CD4-positive, alpha-beta T cell (primary cell): ENCODE measurements around the gene DMRTC2. TPM values are rescaled to one million over a fixed set of nuclear protein-coding genes. Genes with fewer than 3 reads are reported as not detected.

Experiments used
- ATAC-seq: fragments of 200-7000 bp; cut with Tn5 transposase; one replicate; pipeline ENCODE4 v1.10.0; 2022; ENCODE audit warnings: mild to moderate bottlenecking; ENCODE audit not compliant: poor library complexity
- CTCF ChIA-PET: fragments of 350-600 bp; sonication (Branson Sonifier 250); formaldehyde crosslinking; loops from one replicate; lab custom pipeline; 2021; ENCODE audit warnings: antibody characterized with exemption, inconsistent platforms; lab: Charles Lee
- POLR2A ChIA-PET: fragments of 350-600 bp; sonication (Branson Sonifier 250); formaldehyde crosslinking; loops from one replicate; lab custom pipeline; 2021; ENCODE audit warnings: antibody characterized with exemption, inconsistent platforms; lab: Charles Lee
- DNase-seq, 14 experiments: peaks; one replicate each; pipeline ENCODE4 v3.0.0-alpha.2; 2013 to 2020; ENCODE audit warnings: mixed read lengths in 2 of 14
- H3K27ac ChIP-seq, 2 donors: one replicate each; pipeline versions ENCODE4 v1.5.1 to v1.7.0; 2013; ENCODE audit warnings: low read length in 2 of 2, low read depth in 1 of 2, mild to moderate bottlenecking in 1 of 2
- H3K27me3 ChIP-seq, 2 experiments: 1 replicate in 1 of 2; 2 replicates in 1 of 2; pipeline versions ENCODE4 v1.6.1 to v1.7.0; 2013; ENCODE audit warnings: low read length in 2 of 2, control low read depth in 1 of 2, mild to moderate bottlenecking in 1 of 2, moderate library complexity in 1 of 2; ENCODE audit not compliant: insufficient read depth in 2 of 2, control insufficient read depth in 1 of 2
- H3K36me3 ChIP-seq: one replicate; pipeline ENCODE4 v1.6.1; 2013; ENCODE audit warnings: low read length, control low read depth; ENCODE audit not compliant: insufficient read depth
- H3K4me1 ChIP-seq: one replicate; pipeline ENCODE4 v1.6.1; 2013; ENCODE audit warnings: low read length, control low read depth; ENCODE audit not compliant: insufficient read depth
- H3K4me3 ChIP-seq: one replicate; pipeline ENCODE4 v1.5.1; 2013; ENCODE audit warnings: mild to moderate bottlenecking, low read length, moderate library complexity
- H3K9me3 ChIP-seq, 2 experiments: 1 replicate in 1 of 2; 2 replicates in 1 of 2; pipeline versions ENCODE4 v1.6.1 to v1.7.0; 2013; ENCODE audit warnings: low read length in 2 of 2, mild to moderate bottlenecking in 2 of 2, control low read depth in 1 of 2, moderate library complexity in 1 of 2; ENCODE audit not compliant: control insufficient read depth in 1 of 2, insufficient read depth in 1 of 2
- H3K27ac Mint-ChIP-seq: one replicate; pipeline ENCODE4 v1.8.0; 2020; ENCODE audit warnings: mixed read lengths
- H3K27me3 Mint-ChIP-seq: one replicate; pipeline ENCODE4 v1.8.0; 2021; ENCODE audit warnings: mixed read lengths
- H3K36me3 Mint-ChIP-seq: one replicate; pipeline ENCODE4 v1.8.0; 2021; ENCODE audit warnings: low read depth, mixed read lengths
- H3K4me1 Mint-ChIP-seq: one replicate; pipeline ENCODE4 v1.8.0; 2021; ENCODE audit warnings: low read depth, mixed read lengths
- H3K4me3 Mint-ChIP-seq: one replicate; pipeline ENCODE4 v1.8.0; 2020; ENCODE audit warnings: mild to moderate bottlenecking, mixed read lengths
- H3K9me3 Mint-ChIP-seq: one replicate; pipeline ENCODE4 v1.8.0; 2020; ENCODE audit warnings: mixed read lengths
- intact Hi-C, 2 experiments: fragments of 100-400 bp; cut with DNase I in 1 of 2; cut with micrococcal nuclease in 1 of 2; formaldehyde crosslinking; loops; one replicate each; pipeline versions ENCODE4 v1.15.1 to v1.9.0; 2023 to 2025; cut with DNase I, micrococcal nuclease
- total RNA-seq, 174 experiments: library from RNA in 2 of 174; stranded (reverse) in 2 of 174; gene quantifications; one replicate each; pipeline ENCODE4 v1.2.3 and lab custom pipeline; 2021 to 2026
- TF ChIP-seq, protein P1 (sequence below): fragments of 200-600 bp; IDR thresholded peaks from one replicate; pipeline ENCODE4 v1.8.0; 2022; ENCODE audit warnings: antibody characterized with exemption, mild to moderate bottlenecking

The DMRTC2 gene
- total RNA-seq, 2 experiments from 2014 or later, result not detected

DNA sequence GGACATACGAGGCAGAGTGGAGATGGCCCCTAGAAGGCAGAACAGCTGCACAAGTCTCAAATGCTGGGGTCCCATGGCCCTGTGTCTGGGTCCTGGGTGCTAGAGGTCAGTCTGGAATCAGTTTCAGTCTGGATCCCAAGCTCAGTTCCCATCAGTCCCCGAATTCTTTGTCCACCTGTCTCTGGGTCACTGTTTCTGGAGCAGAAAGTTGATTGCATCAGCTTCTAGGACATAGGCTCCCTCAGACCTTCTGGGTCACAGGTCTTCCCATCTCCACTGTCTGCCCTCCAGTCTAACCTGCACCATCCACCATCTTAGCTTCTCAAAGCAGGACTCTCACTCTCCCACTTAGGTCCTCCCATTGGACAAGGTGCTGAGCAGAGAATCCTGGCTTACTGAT lies 5.6 kb upstream of the DMRTC2 start:
- H3K27me3 Mint-ChIP-seq, result peaks cover 40% of the 10 kb centered on the region
- Histone ChIP-seq H3K9me3 (peaks cover 0 to 2% of the 10 kb centered on the region in 2 experiments), H3K4me3 (no peak overlapping the region), H3K36me3 (no peaks in the 10 kb centered on the region), H3K27ac (no peak overlapping the region), H3K4me1 (no peaks in the 10 kb centered on the region), H3K27me3 (peaks cover 13 to 18% of the 10 kb centered on the region in 2 experiments)
- H3K9me3 Mint-ChIP-seq, result no peaks in the 10 kb centered on the region
- H3K4me1 Mint-ChIP-seq, result no peaks in the 10 kb centered on the region
- no peak overlapping the region for H3K4me3 Mint-ChIP-seq
- ATAC-seq, result no peak
- intact Hi-C loops, result no loop called here
- H3K27ac Mint-ChIP-seq, result no peak overlapping the region
- no peaks in the 10 kb centered on the region for H3K36me3 Mint-ChIP-seq
- TF ChIP-seq, protein P1, sequence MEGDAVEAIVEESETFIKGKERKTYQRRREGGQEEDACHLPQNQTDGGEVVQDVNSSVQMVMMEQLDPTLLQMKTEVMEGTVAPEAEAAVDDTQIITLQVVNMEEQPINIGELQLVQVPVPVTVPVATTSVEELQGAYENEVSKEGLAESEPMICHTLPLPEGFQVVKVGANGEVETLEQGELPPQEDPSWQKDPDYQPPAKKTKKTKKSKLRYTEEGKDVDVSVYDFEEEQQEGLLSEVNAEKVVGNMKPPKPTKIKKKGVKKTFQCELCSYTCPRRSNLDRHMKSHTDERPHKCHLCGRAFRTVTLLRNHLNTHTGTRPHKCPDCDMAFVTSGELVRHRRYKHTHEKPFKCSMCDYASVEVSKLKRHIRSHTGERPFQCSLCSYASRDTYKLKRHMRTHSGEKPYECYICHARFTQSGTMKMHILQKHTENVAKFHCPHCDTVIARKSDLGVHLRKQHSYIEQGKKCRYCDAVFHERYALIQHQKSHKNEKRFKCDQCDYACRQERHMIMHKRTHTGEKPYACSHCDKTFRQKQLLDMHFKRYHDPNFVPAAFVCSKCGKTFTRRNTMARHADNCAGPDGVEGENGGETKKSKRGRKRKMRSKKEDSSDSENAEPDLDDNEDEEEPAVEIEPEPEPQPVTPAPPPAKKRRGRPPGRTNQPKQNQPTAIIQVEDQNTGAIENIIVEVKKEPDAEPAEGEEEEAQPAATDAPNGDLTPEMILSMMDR, result no peak
- ChIA-PET CTCF (no interaction called here), POLR2A (no interaction called here)
- DNase-seq, result no peak

DNA sequence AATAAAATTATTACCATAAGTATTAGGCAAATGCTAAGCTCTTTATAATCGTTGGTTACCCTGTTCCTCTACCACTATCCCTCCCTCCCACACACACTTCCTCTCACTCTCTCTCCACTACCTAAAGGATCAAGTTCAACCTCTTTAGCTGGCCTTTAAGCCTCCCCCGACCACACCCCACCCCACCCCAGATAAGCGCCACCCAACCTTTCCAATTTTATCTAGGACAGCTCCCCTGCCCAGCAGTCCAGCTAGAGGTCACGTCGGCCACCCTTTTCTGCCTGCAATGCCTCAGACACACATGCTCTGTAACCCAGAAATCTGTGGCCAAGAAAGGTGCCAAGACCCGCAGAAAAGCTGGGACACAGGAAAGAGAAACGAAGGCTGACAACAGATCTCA lies 1.5 kb upstream of the DMRTC2 start:
- no peaks in the 10 kb centered on the region for H3K36me3 Mint-ChIP-seq
- DNase-seq (no peak), ATAC-seq (no peak)
- H3K9me3 Mint-ChIP-seq, result no peaks in the 10 kb centered on the region
- no peak overlapping the region for H3K4me3 ChIP-seq
- H3K4me1 Mint-ChIP-seq, result no peaks in the 10 kb centered on the region
- peaks cover 0 to 8% of the 10 kb centered on the region in 2 experiments for H3K27me3 ChIP-seq
- H3K27ac Mint-ChIP-seq, result no peak overlapping the region
- H3K27me3 Mint-ChIP-seq, result peaks cover 12% of the 10 kb centered on the region
- no peak overlapping the region for H3K4me3 Mint-ChIP-seq
- H3K36me3 ChIP-seq, result no peaks in the 10 kb centered on the region
- no peaks in the 10 kb centered on the region for H3K4me1 ChIP-seq
- H3K9me3 ChIP-seq, result peaks cover 0 to 10% of the 10 kb centered on the region in 2 experiments
- ChIA-PET POLR2A (no interaction called here), CTCF (interaction anchor here (0.5 to 0.6 kb wide), 2 partner anchors 11 to 170 kb away, joined by 3 to 5 read pairs; no protein-coding TSS in a partner anchor)
- intact Hi-C loops, result no loop called here
- no peak overlapping the region for H3K27ac ChIP-seq
- TF ChIP-seq, protein P1, result no peak

DNA sequence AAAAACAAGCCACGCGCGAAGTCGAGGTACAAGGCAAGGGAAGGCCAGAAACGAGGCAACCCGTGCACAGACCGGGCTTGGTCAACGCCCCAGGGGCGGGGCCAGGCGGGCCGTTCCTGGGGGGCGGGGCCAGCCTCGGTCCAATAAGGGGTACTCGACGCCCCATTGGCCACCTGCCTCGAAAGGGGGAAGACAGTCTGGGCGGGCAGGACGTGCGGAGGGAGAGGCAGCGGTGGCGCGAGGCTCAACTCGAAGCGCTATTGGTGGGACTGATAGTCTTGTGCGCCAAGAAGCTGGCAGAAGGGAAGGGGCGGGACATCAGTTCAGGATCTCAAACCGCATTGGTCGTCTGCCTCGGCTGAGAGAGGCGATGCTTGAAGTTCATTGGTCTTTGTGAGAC lies 241 bp upstream of the DMRTC2 start, which contains the start of gene LYPD4:
TSS of gene LYPD4 (minus strand) at position 83 of the 400 bp plus-strand sequence. CDS start 5,398 bp downstream, outside the sequence.
- Histone ChIP-seq H3K4me1 (no peaks in the 10 kb centered on the region), H3K27ac (no peak within 1 kb of the TSS), H3K9me3 (peaks cover 0 to 10% of the 10 kb centered on the region in 2 experiments), H3K4me3 (no peak within 1 kb of the TSS), H3K27me3 (no peaks in the 10 kb centered on the region), H3K36me3 (no peaks in the 10 kb centered on the region)
- Mint-ChIP-seq H3K9me3 (no peaks in the 10 kb centered on the region), H3K4me1 (no peaks in the 10 kb centered on the region), H3K4me3 (no peak within 1 kb of the TSS), H3K27ac (no peak within 1 kb of the TSS), H3K36me3 (no peaks in the 10 kb centered on the region), H3K27me3 (no peaks in the 10 kb centered on the region)
- CTCF ChIA-PET, result no interaction called here
- intact Hi-C loops, result no loop called here
- POLR2A ChIA-PET, result no interaction called here
- ATAC-seq (no peak), DNase-seq (no peak)
- TF ChIP-seq, protein P1, result no peak
